DND-41 (cell line): ENCODE results near the gene KIAA1191.

Experiments used
- ATAC-seq: fragments of 200-7000 bp; cut with Tn5 transposase; 3 replicates; pipeline ENCODE4 v1.9.1; 2021; ENCODE audit warnings: low read depth; ENCODE audit not compliant: insufficient read depth
- DNase-seq: peaks from one replicate; pipeline ENCODE4 v3.0.0-alpha.2; 2020
- H2AFZ ChIP-seq: 2 replicates; pipeline ENCODE4 v1.6.0; 2012; ENCODE audit warnings: low read depth, low read length
- H3K27ac ChIP-seq: 2 replicates; pipeline ENCODE4 v1.5.1; 2012; ENCODE audit warnings: low read length, inconsistent platforms
- H3K27me3 ChIP-seq: fragments of 200-600 bp; sonication (generic); 2 replicates; pipeline ENCODE4 v1.6.0; 2012; ENCODE audit warnings: low read length, mild to moderate bottlenecking, inconsistent platforms; ENCODE audit not compliant: insufficient read depth, poor library complexity
- H3K36me3 ChIP-seq: 2 replicates; pipeline ENCODE4 v1.5.1; 2012; ENCODE audit warnings: low read length, inconsistent platforms; ENCODE audit not compliant: insufficient read depth
- H3K4me1 ChIP-seq: 2 replicates; pipeline ENCODE4 v1.5.1; 2012; ENCODE audit warnings: mild to moderate bottlenecking, low read length; ENCODE audit not compliant: insufficient read depth
- H3K4me2 ChIP-seq: 2 replicates; pipeline ENCODE4 v1.6.0; 2012; ENCODE audit warnings: mild to moderate bottlenecking, moderate library complexity, low read length, inconsistent platforms; ENCODE audit not compliant: insufficient read depth
- H3K4me3 ChIP-seq, 2 experiments: fragments of 200-600 bp in 1 of 2; shearing (Covaris generic) in 1 of 2; 2 replicates each; pipeline ENCODE4 v1.5.1; 2012 to 2016; ENCODE audit warnings: inconsistent platforms in 2 of 2, low read length in 2 of 2, mild to moderate bottlenecking in 2 of 2, low read depth in 1 of 2, moderate library complexity in 1 of 2
- H3K79me2 ChIP-seq: 2 replicates; pipeline ENCODE4 v1.6.0; 2012; ENCODE audit warnings: low read length, inconsistent platforms; ENCODE audit not compliant: insufficient read depth
- H3K9ac ChIP-seq: 2 replicates; pipeline ENCODE4 v1.6.0; 2012; ENCODE audit warnings: low read depth, mild to moderate bottlenecking, inconsistent platforms, low read length, moderate library complexity
- H3K9me3 ChIP-seq: 2 replicates; pipeline ENCODE4 v1.5.1; 2012; ENCODE audit warnings: low read length, moderate library complexity, mild to moderate bottlenecking, inconsistent platforms; ENCODE audit not compliant: insufficient read depth, severe bottlenecking
- H4K20me1 ChIP-seq: 2 replicates; pipeline ENCODE4 v1.6.0; 2012; ENCODE audit warnings: low read length; ENCODE audit not compliant: insufficient read depth
- EZH2 ChIP-seq: IDR thresholded peaks from 3 replicates; pipeline ENCODE4 v1.6.1; 2012; ENCODE audit warnings: borderline replicate concordance, low read depth, mild to moderate bottlenecking, moderate library complexity, low read length, inconsistent platforms; ENCODE audit not compliant: severe bottlenecking
- TF ChIP-seq, protein P1 (sequence below): IDR thresholded peaks from 2 replicates; pipeline ENCODE4 v1.5.1; 2012; ENCODE audit warnings: borderline replicate concordance, low read length, moderate library complexity, mild to moderate bottlenecking; ENCODE audit not compliant: poor library complexity, severe bottlenecking; ENCODE audit errors: extremely low read depth

The KIAA1191 gene

DNA sequence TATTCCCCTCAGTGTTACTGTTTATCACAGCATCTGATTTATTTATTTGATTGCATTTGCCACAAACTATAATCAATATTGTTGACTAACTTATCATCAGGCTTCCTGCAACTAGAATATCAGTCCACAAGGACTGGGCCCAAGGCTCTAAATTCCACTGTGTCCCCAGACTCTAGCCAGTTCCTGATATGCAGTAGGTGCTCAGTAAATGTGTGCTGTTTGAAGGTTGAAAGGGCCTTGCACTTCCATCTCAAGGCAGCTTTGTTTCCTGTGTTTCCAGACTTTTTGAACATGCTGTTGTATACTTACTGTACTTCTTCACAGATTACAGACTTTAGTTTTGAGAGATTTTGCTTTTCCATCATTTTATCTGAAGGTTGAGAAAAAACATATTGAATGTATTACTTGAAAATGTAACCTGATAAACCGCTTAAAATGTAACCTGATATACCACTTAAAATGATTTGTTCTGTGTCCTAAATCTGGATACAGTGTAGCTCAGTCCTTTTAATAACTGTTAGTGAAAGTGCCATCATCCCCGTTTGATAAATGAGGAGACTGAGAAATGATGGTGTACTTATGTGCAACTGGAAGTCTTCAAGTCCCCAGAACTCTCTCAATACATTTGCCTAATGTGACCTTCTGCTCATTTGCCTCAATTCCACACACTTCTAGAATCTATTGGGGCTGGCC, 18.7 kb downstream of the KIAA1191 start:
- Histone ChIP-seq H3K4me2 (no peak overlapping the region), H3K9me3 (no peaks in the 10 kb centered on the region), H3K36me3 (peaks cover 42% of the 10 kb centered on the region), H4K20me1 (no peaks in the 10 kb centered on the region), H3K79me2 (no peaks in the 10 kb centered on the region), H3K4me3 (no peak overlapping the region), H3K27me3 (no peaks in the 10 kb centered on the region), H3K9ac (no peak overlapping the region), H3K4me1 (no peaks in the 10 kb centered on the region), H2AFZ (no peak overlapping the region), H3K27ac (no peak overlapping the region)
- no peak for ATAC-seq
- no peak for DNase-seq
- no peak for TF ChIP-seq EZH2
- TF ChIP-seq, protein P1, sequence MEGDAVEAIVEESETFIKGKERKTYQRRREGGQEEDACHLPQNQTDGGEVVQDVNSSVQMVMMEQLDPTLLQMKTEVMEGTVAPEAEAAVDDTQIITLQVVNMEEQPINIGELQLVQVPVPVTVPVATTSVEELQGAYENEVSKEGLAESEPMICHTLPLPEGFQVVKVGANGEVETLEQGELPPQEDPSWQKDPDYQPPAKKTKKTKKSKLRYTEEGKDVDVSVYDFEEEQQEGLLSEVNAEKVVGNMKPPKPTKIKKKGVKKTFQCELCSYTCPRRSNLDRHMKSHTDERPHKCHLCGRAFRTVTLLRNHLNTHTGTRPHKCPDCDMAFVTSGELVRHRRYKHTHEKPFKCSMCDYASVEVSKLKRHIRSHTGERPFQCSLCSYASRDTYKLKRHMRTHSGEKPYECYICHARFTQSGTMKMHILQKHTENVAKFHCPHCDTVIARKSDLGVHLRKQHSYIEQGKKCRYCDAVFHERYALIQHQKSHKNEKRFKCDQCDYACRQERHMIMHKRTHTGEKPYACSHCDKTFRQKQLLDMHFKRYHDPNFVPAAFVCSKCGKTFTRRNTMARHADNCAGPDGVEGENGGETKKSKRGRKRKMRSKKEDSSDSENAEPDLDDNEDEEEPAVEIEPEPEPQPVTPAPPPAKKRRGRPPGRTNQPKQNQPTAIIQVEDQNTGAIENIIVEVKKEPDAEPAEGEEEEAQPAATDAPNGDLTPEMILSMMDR, result no peak

DNA sequence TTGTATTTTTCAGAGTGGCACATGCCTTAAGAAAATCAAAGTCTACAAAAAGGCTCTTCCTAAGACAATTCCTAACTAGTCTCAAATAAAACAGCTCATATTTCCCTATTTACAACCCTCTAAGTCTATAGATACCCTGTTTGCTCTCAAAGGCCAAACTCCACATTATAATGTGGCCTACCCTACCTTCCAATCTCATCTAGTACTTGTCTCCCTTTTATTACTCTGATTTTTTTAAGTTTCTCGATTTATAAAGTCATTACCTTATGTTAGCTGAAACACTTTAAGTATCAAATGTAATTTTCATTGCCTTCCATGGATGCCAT, 19.4 kb downstream of the KIAA1191 start:
- Histone ChIP-seq H4K20me1 (no peaks in the 10 kb centered on the region), H3K9me3 (no peaks in the 10 kb centered on the region), H3K9ac (no peak overlapping the region), H3K79me2 (no peaks in the 10 kb centered on the region), H3K27me3 (no peaks in the 10 kb centered on the region), H3K27ac (no peak overlapping the region), H3K4me1 (no peaks in the 10 kb centered on the region), H3K4me2 (no peak overlapping the region), H2AFZ (no peak overlapping the region), H3K4me3 (no peak overlapping the region), H3K36me3 (peaks cover 39% of the 10 kb centered on the region)
- ATAC-seq, result no peak
- no peak for TF ChIP-seq EZH2
- TF ChIP-seq, protein P1, result no peak
- no peak for DNase-seq

DNA sequence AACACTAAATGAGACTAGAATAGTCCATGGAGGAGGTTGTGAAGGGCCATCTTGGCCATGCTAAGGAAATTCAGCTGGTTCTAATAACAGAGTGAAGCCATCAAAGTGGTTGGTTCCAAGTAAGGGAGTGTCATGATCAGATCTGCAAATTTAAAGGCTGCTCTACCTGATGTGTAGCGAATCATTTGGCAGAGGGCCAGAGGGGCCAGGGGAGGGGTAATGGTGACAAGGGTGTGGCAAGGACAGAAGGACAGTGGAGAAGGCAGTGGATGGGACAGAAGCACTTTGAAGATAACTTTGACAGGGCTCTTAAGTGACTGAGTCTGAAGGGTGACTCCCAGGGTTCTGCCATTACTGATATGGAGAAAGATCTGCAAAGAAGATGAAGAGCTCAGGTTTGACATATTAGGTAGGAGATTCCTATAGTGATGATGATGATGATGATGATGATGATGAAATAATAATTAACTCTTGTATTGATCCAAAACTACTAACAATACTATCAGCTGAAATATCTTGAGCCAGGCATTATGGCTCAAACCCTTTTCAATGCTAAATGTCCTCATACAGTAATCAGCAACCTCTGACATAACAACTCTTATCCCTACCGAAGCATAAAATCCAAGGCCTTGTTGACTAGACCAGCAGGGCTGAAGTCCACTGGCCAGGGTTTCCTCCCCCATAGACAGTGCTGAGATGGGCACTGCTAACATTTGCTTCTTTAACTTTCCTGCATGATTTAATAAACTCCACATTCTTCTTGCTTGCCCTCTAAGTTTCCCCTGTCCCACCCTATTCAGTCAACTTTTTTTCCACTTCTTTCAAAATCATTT, 20.0 kb downstream of the KIAA1191 start:
- Histone ChIP-seq H3K9me3 (no peaks in the 10 kb centered on the region), H3K9ac (no peak overlapping the region), H3K4me2 (no peak overlapping the region), H3K36me3 (peaks cover 39% of the 10 kb centered on the region), H3K4me1 (no peaks in the 10 kb centered on the region), H3K79me2 (no peaks in the 10 kb centered on the region), H3K27me3 (no peaks in the 10 kb centered on the region), H3K4me3 (no peak overlapping the region), H3K27ac (no peak overlapping the region), H2AFZ (no peak overlapping the region), H4K20me1 (no peaks in the 10 kb centered on the region)
- TF ChIP-seq, protein P1, result no peak
- no peak for TF ChIP-seq EZH2
- no peak for ATAC-seq
- DNase-seq, result no peak
